Mesothelial cell of epicardium (in vitro differentiated cells): ENCODE measurements around the gene WDR88. TPM values are rescaled to one million over a fixed set of nuclear protein-coding genes. Genes with fewer than 3 reads are reported as not detected.

Experiments used
- DNase-seq, 2 experiments: peaks; one replicate each; pipeline ENCODE4 v3.0.0; 2021; ENCODE audit warnings: low spot score in 2 of 2; ENCODE audit not compliant: unreplicated experiment in 2 of 2
- H3K27ac Mint-ChIP-seq: 2 replicates; pipeline ENCODE4 v1.8.0; 2021; ENCODE audit warnings: mixed read lengths
- H3K27me3 Mint-ChIP-seq: 2 replicates; pipeline ENCODE4 v1.8.0; 2021; ENCODE audit warnings: low read depth, mixed read lengths
- H3K36me3 Mint-ChIP-seq: 2 replicates; pipeline ENCODE4 v1.8.0; 2021; ENCODE audit warnings: mixed read lengths
- H3K4me1 Mint-ChIP-seq: 2 replicates; pipeline ENCODE4 v1.8.0; 2021; ENCODE audit warnings: mixed read lengths
- H3K4me3 Mint-ChIP-seq: 2 replicates; pipeline ENCODE4 v1.8.0; 2021; ENCODE audit warnings: mild to moderate bottlenecking, moderate library complexity, mixed read lengths
- H3K9me3 Mint-ChIP-seq: 2 replicates; pipeline ENCODE4 v1.8.0; 2021; ENCODE audit warnings: mixed read lengths
- total RNA-seq: library from RNA; stranded (reverse); gene quantifications from 3 replicates; pipeline ENCODE4 v1.2.1, GENCODE V29; 2021
- TF ChIP-seq, protein P1 (sequence below): fragments of 200-600 bp; sonication (generic); IDR thresholded peaks from one replicate; pipeline ENCODE4 v1.5.0; 2021; ENCODE audit warnings: antibody characterized with exemption; ENCODE audit not compliant: unreplicated experiment

WDR88 gene
- total RNA-seq, 1 donor from 2014 or later, result not detected

DNA sequence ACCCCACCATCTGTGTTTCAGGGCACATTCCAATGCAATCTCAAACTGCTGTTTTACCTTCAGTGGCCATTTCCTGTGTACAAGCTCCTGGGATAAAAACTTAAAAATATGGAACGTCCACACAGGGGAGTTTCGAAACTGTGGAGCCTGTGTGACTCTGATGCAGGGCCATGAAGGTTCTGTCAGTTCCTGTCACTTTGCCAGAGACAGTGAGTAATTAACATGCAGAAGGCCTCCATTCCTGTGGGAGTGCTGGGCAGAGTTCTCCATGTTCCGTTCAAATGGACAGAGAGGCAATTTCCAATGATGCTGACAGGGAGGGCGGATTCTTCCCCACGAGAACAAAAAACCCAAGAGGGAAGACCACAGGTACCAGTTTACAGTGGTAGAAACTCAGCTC is 24.4 kb downstream of the WDR88 start:
- Mint-ChIP-seq H3K9me3 (no peaks in the 10 kb centered on the region), H3K36me3 (no peaks in the 10 kb centered on the region), H3K27me3 (no peaks in the 10 kb centered on the region), H3K4me3 (no peak overlapping the region), H3K4me1 (peaks cover 2% of the 10 kb centered on the region), H3K27ac (no peak overlapping the region)
- DNase-seq, result no peak
- TF ChIP-seq, protein P1, sequence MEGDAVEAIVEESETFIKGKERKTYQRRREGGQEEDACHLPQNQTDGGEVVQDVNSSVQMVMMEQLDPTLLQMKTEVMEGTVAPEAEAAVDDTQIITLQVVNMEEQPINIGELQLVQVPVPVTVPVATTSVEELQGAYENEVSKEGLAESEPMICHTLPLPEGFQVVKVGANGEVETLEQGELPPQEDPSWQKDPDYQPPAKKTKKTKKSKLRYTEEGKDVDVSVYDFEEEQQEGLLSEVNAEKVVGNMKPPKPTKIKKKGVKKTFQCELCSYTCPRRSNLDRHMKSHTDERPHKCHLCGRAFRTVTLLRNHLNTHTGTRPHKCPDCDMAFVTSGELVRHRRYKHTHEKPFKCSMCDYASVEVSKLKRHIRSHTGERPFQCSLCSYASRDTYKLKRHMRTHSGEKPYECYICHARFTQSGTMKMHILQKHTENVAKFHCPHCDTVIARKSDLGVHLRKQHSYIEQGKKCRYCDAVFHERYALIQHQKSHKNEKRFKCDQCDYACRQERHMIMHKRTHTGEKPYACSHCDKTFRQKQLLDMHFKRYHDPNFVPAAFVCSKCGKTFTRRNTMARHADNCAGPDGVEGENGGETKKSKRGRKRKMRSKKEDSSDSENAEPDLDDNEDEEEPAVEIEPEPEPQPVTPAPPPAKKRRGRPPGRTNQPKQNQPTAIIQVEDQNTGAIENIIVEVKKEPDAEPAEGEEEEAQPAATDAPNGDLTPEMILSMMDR, result no peak

DNA sequence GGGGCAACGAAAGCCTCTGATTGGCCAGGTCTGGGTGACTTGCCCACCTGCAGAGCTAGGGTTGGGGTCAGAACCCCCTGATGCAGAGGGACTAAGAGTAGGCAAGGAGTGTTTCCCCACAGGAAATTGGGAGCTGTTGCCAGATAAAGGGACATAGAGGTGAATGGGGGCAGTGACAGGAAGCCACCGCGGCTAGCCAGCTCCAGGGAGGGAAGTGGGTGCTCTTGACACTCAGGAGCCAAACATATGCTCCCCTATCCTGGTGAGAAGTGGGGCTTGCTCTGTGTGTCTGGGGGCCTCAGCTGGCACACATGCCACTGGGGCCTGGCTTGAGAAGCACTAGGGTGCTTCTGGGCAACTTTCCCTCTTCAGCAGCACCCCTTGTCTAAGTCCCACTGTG is 26.0 kb downstream of the WDR88 start:
- Mint-ChIP-seq H3K27ac (no peak overlapping the region), H3K4me1 (peaks cover 2% of the 10 kb centered on the region), H3K9me3 (no peaks in the 10 kb centered on the region), H3K4me3 (no peak overlapping the region), H3K36me3 (no peaks in the 10 kb centered on the region), H3K27me3 (no peaks in the 10 kb centered on the region)
- TF ChIP-seq, protein P1, result no peak
- DNase-seq, result no peak

DNA sequence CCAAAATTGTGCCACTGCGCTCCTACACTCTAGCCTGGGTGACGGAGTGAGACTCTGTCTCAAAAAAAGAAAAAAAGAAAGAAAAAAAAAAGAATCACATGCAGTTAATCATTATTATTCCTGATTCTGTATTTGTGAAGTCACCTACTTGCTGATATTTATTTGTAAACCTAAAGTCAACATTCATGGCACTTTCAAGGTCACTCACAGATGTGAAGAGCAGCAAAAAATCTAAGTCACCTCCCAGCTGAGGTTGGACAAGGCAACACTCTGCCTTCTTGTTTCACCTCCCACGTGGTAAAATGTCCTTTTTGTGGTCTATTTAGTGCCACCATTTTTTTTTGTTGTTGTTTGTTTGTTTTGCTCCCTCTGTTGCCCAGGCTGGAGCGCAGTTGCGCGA is 26.5 kb downstream of the WDR88 start:
- Mint-ChIP-seq H3K4me1 (peaks cover 2% of the 10 kb centered on the region), H3K9me3 (no peaks in the 10 kb centered on the region), H3K36me3 (no peaks in the 10 kb centered on the region), H3K4me3 (no peak overlapping the region), H3K27me3 (no peaks in the 10 kb centered on the region), H3K27ac (no peak overlapping the region)
- TF ChIP-seq, protein P1, result no peak
- DNase-seq, result no peak

DNA sequence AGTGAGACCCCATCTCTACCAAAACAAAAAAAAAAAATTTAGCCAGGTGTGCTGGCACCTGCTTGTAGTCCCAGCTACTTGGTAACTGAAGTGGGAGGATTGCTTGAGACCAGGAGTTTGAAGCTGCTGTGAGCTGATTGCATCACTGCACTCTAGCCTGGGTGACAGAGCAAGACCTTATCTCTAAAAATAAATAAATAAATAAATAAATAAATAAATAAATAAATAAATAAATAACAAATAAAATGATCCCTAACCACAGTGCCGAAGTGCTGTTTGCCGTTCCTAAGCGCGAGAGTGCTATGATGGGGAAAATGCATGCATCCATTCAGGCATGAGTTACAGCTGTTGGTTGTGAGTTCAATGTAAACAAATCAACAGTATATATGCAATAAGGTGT is 27.2 kb downstream of the WDR88 start:
- TF ChIP-seq, protein P1, result no peak
- no peaks in the 10 kb centered on the region for H3K36me3 Mint-ChIP-seq
- H3K27me3 Mint-ChIP-seq, result no peaks in the 10 kb centered on the region
- H3K9me3 Mint-ChIP-seq, result no peaks in the 10 kb centered on the region
- DNase-seq, result no peak
- no peak overlapping the region for H3K27ac Mint-ChIP-seq
- peaks cover 2% of the 10 kb centered on the region for H3K4me1 Mint-ChIP-seq
- H3K4me3 Mint-ChIP-seq, result no peak overlapping the region

DNA sequence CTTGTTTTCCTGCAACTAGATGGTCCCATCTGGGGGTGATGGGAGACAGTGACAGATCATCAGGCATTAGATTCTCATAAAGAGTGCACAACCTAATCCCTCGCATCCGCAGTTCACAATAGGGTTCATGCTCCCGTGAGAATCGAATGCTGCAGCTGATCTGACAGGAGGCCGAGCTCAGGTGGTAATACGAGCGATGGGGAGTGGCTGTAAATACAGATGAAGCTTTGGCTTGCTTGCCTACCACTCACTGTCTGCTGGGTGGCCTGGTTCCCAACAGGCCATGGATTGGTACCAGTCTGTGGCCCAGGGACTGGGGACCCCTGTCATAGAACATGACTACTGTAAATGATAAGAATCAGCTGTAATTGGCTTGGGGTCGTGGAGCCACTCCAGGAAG is 28.0 kb downstream of the WDR88 start:
- no peak for DNase-seq
- H3K27me3 Mint-ChIP-seq, result no peaks in the 10 kb centered on the region
- no peaks in the 10 kb centered on the region for H3K36me3 Mint-ChIP-seq
- H3K4me1 Mint-ChIP-seq, result peaks cover 2% of the 10 kb centered on the region
- no peak overlapping the region for H3K4me3 Mint-ChIP-seq
- no peaks in the 10 kb centered on the region for H3K9me3 Mint-ChIP-seq
- H3K27ac Mint-ChIP-seq, result no peak overlapping the region
- TF ChIP-seq, protein P1, result no peak

DNA sequence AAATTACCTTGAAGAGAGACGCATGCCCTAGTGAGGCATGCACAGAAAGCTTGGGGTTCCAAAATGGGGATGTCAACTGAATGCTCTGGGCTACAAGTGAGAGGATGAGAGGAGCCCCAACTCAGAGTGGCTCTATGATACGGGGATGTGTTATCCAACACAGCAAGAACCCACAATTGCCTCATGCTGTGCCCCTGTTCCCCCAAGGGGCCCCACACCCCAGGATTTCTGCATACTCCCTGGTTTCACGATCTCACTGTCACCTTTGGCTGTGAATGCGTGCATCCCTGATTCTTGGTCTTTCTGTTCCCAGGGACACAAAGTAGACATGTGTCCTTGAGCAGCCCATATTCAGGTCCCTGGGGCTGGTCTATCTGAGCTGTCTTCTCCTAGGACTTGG is 29.3 kb downstream of the WDR88 start:
- DNase-seq, result no peak
- H3K27me3 Mint-ChIP-seq, result no peaks in the 10 kb centered on the region

More for the DNA sequence above, 29.3 kb downstream of the WDR88 start:
- Mint-ChIP-seq H3K4me3 (no peak overlapping the region), H3K27ac (no peak overlapping the region), H3K4me1 (no peaks in the 10 kb centered on the region), H3K36me3 (no peaks in the 10 kb centered on the region), H3K9me3 (no peaks in the 10 kb centered on the region)
- TF ChIP-seq, protein P1, result no peak
